Erythroblast (primary cell): ENCODE measurements around the gene EHBP1L1.

Experiments used
- GATA1 ChIP-seq: IDR thresholded peaks from 2 replicates; pipeline ENCODE4 v1.6.1; 2011; ENCODE audit warnings: low read depth, mild to moderate bottlenecking, control low read depth, low read length, moderate library complexity
- POLR2A ChIP-seq: IDR thresholded peaks from 2 replicates; pipeline ENCODE4 v1.6.1; 2011; ENCODE audit warnings: mild to moderate bottlenecking, low read length

DNA sequence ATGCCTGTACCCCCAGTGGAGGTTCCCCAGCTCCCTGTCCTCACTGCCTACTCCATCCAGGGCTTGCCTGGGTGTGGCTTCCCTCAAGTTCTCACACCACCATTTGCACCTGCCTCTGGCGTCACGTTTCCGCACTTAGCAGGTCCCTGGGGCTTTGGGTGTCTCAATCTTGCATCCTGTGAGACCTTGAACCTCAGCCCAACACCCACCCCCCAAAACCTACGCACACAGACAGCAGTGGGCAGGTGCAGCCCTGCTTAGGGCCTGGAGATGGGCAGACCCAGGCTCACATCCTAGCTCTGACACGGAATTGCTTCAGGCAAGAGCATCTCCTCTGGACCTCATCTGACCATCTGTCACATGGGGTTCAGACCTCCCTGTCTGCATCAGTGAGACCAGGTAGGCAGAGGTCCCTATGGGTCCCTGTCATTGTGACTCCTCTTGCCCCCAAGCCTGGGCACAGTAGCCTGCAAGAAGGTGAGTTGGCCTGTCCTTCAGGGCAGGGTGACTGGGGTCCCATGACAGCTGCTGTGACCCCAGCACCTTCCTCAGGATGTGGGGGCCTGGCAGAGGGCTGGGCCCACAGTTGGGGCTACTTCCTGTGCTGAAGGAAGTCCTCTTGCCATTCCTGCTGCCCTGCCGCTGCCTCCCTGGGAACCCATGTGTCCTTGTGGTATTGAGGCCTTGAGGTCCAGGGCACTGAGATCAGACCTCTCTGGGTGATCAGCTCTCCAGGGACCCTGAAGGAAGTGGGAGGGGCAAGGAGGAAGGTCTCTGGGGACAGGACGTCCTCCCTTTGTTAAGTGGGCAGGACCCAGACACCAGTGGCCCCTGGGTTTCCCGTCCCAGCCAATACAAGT is 64.0 kb downstream of the EHBP1L1 start:
- TF ChIP-seq POLR2A = no peak
- no peak for TF ChIP-seq GATA1
